Gastrocnemius medialis (tissue), 4 donors: Measurements from ENCODE around the gene SENP3.

ENCODE experiments used
- POLR2A ChIP-seq, 2 donors: fragments of 450-650 bp; IDR thresholded peaks; one replicate each; pipeline ENCODE4 v1.6.1; 2017; ENCODE audit warnings: antibody characterized with exemption in 2 of 2, mild to moderate bottlenecking in 2 of 2, moderate library complexity in 2 of 2
- TF ChIP-seq, protein P1 (sequence below), 5 experiments: fragments of 450-650 bp in 3 of 5; fragments of 200-600 bp in 2 of 5; sonication (generic) in 2 of 5; IDR thresholded peaks in 4 of 5; conservative IDR thresholded peaks in 1 of 5; 1 replicate in 4 of 5; 2 replicates in 1 of 5; pipeline ENCODE4 v1.5.1; 2016 to 2019; ENCODE audit warnings: antibody characterized with exemption in 5 of 5, mild to moderate bottlenecking in 3 of 5, moderate library complexity in 3 of 5

DNA sequence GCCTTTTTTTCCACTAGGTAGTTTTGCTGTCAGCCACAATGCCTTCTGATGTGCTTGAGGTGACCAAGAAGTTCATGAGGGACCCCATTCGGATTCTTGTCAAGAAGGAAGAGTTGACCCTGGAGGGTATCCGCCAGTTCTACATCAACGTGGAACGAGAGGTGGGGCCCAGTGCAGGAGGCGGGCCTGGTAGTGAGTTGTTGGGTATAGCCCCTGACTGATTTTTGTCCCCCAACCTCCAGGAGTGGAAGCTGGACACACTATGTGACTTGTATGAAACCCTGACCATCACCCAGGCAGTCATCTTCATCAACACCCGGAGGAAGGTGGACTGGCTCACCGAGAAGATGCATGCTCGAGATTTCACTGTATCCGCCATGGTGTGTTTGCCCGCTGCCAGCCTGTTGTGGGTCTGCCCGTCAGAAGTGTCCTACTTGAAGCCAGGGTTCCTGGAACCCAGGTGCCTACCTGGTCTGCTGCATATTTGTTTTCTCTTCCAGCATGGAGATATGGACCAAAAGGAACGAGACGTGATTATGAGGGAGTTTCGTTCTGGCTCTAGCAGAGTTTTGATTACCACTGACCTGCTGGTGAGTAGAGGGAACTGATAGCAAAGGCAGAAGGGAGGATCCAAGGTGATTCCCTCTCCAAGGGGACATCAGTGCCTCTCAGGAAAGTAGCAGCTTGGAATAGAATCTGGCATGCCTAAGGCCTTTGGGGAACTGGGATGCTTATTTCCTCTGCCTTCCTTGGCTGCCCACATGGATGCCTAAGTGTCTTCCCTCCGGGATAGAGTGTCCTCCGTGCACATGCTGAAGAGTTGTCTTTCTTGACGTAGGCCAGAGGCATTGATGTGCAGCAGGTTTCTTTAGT is 15.8 kb downstream of the SENP3 start:
- TF ChIP-seq, protein P1, sequence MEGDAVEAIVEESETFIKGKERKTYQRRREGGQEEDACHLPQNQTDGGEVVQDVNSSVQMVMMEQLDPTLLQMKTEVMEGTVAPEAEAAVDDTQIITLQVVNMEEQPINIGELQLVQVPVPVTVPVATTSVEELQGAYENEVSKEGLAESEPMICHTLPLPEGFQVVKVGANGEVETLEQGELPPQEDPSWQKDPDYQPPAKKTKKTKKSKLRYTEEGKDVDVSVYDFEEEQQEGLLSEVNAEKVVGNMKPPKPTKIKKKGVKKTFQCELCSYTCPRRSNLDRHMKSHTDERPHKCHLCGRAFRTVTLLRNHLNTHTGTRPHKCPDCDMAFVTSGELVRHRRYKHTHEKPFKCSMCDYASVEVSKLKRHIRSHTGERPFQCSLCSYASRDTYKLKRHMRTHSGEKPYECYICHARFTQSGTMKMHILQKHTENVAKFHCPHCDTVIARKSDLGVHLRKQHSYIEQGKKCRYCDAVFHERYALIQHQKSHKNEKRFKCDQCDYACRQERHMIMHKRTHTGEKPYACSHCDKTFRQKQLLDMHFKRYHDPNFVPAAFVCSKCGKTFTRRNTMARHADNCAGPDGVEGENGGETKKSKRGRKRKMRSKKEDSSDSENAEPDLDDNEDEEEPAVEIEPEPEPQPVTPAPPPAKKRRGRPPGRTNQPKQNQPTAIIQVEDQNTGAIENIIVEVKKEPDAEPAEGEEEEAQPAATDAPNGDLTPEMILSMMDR (IDR thresholded peaks at IDR 0.05 in 4 of 5, conservative IDR thresholded peaks at IDR 0.05 in 1 of 5): no peak
- no peak for TF ChIP-seq POLR2A (IDR thresholded peaks at IDR 0.05)
